Upper lobe of right lung (tissue), 1 donor: ENCODE measurements around the gene IGF1R. TPM values are rescaled to one million over a fixed set of nuclear protein-coding genes. Genes with fewer than 3 reads are reported as not detected.

Experiments
- ATAC-seq: fragments of 200-7000 bp; cut with Tn5 transposase; one replicate; pipeline ENCODE4 v1.9.1; 2020; ENCODE audit warnings: mild to moderate bottlenecking, moderate library complexity
- DNase-seq: peaks from one replicate; pipeline ENCODE4 v3.0.0-alpha.2; 2020
- H3K27ac ChIP-seq: fragments of 200-600 bp; one replicate; pipeline ENCODE4 v1.8.0; 2022
- H3K27me3 ChIP-seq: fragments of 200-600 bp; one replicate; pipeline ENCODE4 v1.8.0; 2022; ENCODE audit warnings: mild to moderate bottlenecking
- H3K36me3 ChIP-seq: fragments of 200-600 bp; one replicate; pipeline ENCODE4 v1.8.0; 2022
- H3K4me1 ChIP-seq: fragments of 200-600 bp; one replicate; pipeline ENCODE4 v1.8.0; 2022
- H3K4me3 ChIP-seq: fragments of 200-600 bp; one replicate; pipeline ENCODE4 v1.8.0; 2022; ENCODE audit warnings: mild to moderate bottlenecking
- H3K9me3 ChIP-seq: fragments of 200-600 bp; one replicate; pipeline ENCODE4 v1.8.0; 2022
- intact Hi-C: fragments of 100-400 bp; cut with DNase I; formaldehyde crosslinking; loops from one replicate; pipeline ENCODE4 v1.11.0; 2022
- total RNA-seq: library from RNA; stranded (reverse); fragmentation: NEBNext Ultra II Directional; extraction: Animal tissue kit (Norgen Biotek cat#: 25700); gene quantifications from one replicate; pipeline ENCODE4 v1.2.1, GENCODE V29; 2021
- TF ChIP-seq, protein P1 (sequence below): fragments of 200-600 bp; IDR thresholded peaks from one replicate; pipeline ENCODE4 v1.8.0; 2022; ENCODE audit warnings: antibody characterized with exemption
- donor health status: DM: no; HTN: yes; CAD: no; lungs with severe emphysema.

Gene IGF1R
- total RNA-seq, 1 donor from 2014 or later, result 40.0 TPM

DNA sequence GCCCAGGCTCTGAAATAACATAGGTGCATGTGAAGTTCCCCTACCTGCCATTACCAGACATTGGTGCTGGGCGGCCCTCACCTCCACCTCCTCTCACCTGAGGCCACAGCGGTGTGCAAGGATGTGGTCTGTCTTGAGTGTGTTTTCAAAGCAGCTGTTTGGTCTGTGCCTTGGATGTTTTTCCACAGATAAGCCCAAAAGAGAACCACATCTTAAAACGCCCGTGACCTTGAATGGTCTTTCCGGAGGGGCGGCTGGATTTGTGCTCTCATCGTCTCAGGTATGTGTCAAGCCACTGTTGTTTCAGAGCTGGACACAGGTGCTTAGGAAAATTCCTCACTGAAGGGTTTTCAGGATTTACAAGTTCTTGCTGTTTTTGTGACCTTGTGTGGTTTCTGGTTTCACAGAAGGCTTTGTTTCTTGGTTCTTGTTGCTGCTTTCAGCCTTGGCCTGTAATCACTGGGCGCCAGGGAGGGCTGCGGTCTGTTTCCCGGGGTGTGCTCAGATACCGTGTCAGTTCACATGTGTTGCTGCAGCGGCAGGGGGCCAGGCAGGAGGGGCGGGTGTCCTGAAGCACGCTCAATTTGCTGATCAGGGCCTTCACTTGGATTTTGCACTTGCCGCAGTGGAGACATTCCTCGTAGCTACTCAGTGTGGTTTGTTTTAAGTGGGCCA is 128.4 kb downstream of the IGF1R start:
- H3K27ac ChIP-seq, result no peak overlapping the region
- no peaks in the 10 kb centered on the region for H3K9me3 ChIP-seq
- TF ChIP-seq, protein P1, sequence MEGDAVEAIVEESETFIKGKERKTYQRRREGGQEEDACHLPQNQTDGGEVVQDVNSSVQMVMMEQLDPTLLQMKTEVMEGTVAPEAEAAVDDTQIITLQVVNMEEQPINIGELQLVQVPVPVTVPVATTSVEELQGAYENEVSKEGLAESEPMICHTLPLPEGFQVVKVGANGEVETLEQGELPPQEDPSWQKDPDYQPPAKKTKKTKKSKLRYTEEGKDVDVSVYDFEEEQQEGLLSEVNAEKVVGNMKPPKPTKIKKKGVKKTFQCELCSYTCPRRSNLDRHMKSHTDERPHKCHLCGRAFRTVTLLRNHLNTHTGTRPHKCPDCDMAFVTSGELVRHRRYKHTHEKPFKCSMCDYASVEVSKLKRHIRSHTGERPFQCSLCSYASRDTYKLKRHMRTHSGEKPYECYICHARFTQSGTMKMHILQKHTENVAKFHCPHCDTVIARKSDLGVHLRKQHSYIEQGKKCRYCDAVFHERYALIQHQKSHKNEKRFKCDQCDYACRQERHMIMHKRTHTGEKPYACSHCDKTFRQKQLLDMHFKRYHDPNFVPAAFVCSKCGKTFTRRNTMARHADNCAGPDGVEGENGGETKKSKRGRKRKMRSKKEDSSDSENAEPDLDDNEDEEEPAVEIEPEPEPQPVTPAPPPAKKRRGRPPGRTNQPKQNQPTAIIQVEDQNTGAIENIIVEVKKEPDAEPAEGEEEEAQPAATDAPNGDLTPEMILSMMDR, result no peak
- H3K4me1 ChIP-seq, result peaks cover 13% of the 10 kb centered on the region
- H3K36me3 ChIP-seq, result no peaks in the 10 kb centered on the region
- ATAC-seq, result peak; percentile 65
- H3K27me3 ChIP-seq, result no peaks in the 10 kb centered on the region
- intact Hi-C loops, result no loop called here
- DNase-seq, result peak; percentile 70
- H3K4me3 ChIP-seq, result no peak overlapping the region

DNA sequence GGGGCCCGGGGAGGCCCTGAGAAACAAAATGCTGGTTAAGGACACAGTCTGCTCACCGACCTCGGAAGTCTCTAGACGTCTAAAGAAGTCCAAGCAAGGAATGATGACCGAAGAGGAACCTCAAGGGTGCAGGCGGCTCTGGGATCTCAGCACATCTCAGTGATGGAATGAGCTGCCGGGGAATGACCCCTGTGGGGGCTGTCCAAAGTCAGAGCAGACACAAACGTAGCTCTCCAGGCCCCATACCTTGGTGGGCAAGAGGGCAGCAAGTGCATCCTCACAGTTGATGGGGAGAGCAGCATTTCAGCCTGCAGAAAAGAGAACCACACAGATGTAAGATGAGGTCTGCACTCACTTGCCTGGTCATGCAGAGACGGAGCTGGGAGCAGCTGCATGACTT is 129.1 kb downstream of the IGF1R start:
- Histone ChIP-seq H3K4me3 (no peak overlapping the region), H3K9me3 (no peaks in the 10 kb centered on the region), H3K4me1 (peaks cover 14% of the 10 kb centered on the region), H3K27ac (no peak overlapping the region), H3K36me3 (no peaks in the 10 kb centered on the region), H3K27me3 (no peaks in the 10 kb centered on the region)
- intact Hi-C loops, result no loop called here
- ATAC-seq, result no peak
- TF ChIP-seq, protein P1, result no peak
- DNase-seq, result no peak

DNA sequence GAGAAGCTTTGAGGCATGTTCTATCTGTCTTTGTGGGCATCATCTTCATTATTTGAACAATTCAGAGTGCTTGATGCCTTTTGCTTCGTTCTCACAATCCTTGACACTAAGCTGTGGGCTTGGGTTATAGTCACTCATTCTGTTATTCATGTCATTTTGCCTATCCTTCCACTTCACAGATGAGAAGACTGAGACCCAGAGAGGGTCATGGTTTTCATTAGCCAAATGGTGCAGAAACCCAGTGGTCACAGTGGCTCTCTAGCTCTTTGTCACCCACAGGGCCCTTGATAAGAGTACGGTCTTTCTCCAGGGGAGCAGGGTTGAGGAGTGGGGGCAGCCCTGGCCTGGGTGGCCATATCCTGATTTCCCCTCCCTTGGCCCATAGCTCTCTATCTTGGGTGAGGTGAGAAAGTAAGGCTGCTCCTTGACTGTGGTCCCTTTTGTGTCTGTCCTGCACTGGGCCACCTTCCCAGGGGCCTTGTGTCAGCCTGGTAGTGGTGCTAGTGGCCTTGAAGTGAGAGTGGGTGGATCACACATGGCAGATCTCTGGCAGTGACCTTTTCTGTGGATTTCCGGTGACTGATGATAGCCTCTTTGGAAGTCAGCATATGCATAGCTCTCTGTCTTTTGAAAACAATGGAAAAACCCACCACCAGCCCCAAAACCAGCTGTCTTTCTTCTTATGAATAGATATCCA is 130.1 kb downstream of the IGF1R start:
- intact Hi-C loops, result no loop called here
- no peak for DNase-seq
- TF ChIP-seq, protein P1, result no peak
- ATAC-seq, result no peak
- H3K27ac ChIP-seq, result no peak overlapping the region
- H3K4me1 ChIP-seq, result peaks cover 23% of the 10 kb centered on the region
- no peaks in the 10 kb centered on the region for H3K9me3 ChIP-seq
- no peaks in the 10 kb centered on the region for H3K36me3 ChIP-seq
- no peak overlapping the region for H3K4me3 ChIP-seq
- no peaks in the 10 kb centered on the region for H3K27me3 ChIP-seq

DNA sequence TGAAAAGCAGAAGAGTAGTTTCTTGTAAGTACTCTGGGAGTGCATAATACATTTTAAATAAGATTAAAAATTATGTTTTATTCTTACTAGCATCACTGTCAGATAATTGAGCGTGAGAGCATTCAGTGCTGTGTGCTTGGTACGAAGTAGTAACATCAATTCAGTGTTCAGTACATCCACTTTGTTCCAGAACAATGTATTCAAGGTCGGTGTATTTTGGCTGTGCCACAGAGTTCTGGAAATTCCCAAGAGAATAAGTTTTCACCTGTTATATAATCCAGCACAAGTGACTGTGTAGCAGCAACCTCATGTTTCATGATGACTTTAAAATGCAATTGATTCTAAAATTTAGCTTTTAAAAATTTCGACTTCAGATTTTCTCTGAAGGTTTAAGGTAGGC is 130.6 kb downstream of the IGF1R start:
- Histone ChIP-seq H3K9me3 (no peaks in the 10 kb centered on the region), H3K4me1 (peaks cover 25% of the 10 kb centered on the region), H3K27me3 (no peaks in the 10 kb centered on the region), H3K27ac (no peak overlapping the region), H3K36me3 (no peaks in the 10 kb centered on the region), H3K4me3 (no peak overlapping the region)
- DNase-seq, result no peak
- no peak for ATAC-seq
- intact Hi-C loops, result no loop called here
- TF ChIP-seq, protein P1, result no peak

DNA sequence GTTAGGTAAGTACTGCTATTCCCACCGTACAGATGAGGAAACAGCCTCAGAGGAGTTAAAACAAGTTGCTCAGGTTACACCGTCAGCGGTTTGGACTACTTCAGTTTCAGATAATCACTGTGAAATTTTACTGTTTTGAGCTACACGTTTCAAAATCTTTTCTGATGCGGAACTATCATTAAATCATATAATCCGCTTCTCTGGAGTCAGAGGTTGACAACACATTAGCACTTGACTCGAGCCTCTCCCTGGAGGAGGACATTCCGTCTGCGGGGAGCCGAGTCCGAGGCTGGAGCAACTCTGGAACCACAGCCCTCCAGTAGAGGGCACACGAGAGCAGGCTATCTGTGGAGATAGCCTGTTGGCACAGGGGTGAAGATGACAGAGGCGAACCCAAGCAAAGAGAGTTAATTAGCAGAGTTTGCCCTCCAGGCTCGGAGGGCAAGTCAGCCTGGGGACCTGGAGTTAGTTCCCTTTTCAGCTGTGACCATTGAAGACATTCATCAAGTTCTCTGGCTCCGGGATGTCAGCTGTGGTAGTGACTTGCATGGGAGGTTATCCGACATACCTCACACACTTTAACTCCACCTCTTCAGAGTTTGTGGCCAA is 131.2 kb downstream of the IGF1R start:
- Histone ChIP-seq H3K36me3 (no peaks in the 10 kb centered on the region), H3K4me1 (peaks cover 25% of the 10 kb centered on the region), H3K27me3 (no peaks in the 10 kb centered on the region), H3K27ac (no peak overlapping the region), H3K4me3 (no peak overlapping the region), H3K9me3 (no peaks in the 10 kb centered on the region)
- DNase-seq (peak; percentile 86), ATAC-seq (peak; percentile 94)
- intact Hi-C loops, result no loop called here
- TF ChIP-seq, protein P1, result peak; percentile 90
